Activated B cell treated with CpG ODN at 0.5 μM for 24 hours (primary cell): ENCODE results near the gene SULT4A1. TPM values are rescaled to one million over a fixed set of nuclear protein-coding genes. Genes with fewer than 3 reads are reported as not detected.

Experiments
- ATAC-seq: fragments of 200-7000 bp; cut with Tn5 transposase; one replicate; pipeline ENCODE4 v1.10.0; 2021; ENCODE audit warnings: low read depth, mild to moderate bottlenecking, moderate library complexity
- CTCF ChIA-PET: fragments of 350-600 bp; sonication (Branson Sonifier 250); formaldehyde crosslinking; loops from one replicate; lab custom pipeline; 2021; ENCODE audit warnings: antibody characterized with exemption; lab: Charles Lee
- POLR2A ChIA-PET: fragments of 350-600 bp; sonication (Branson Sonifier 250); formaldehyde crosslinking; loops from one replicate; lab custom pipeline; 2021; ENCODE audit warnings: antibody characterized with exemption; lab: Charles Lee
- DNase-seq: peaks from one replicate; pipeline ENCODE4 v3.0.0; 2022
- H3K27ac Mint-ChIP-seq: one replicate; pipeline ENCODE4 v1.8.0; 2020; ENCODE audit warnings: mixed read lengths
- H3K27me3 Mint-ChIP-seq: one replicate; pipeline ENCODE4 v1.8.0; 2021; ENCODE audit warnings: mixed read lengths
- H3K36me3 Mint-ChIP-seq: one replicate; pipeline ENCODE4 v1.8.0; 2021; ENCODE audit warnings: low read depth, mixed read lengths
- H3K4me1 Mint-ChIP-seq: one replicate; pipeline ENCODE4 v1.8.0; 2021; ENCODE audit warnings: mixed read lengths
- H3K4me3 Mint-ChIP-seq: one replicate; pipeline ENCODE4 v1.8.0; 2020; ENCODE audit warnings: mild to moderate bottlenecking, mixed read lengths
- H3K9me3 Mint-ChIP-seq: one replicate; pipeline ENCODE4 v1.8.0; 2020; ENCODE audit warnings: mixed read lengths
- intact Hi-C: fragments of 100-400 bp; cut with micrococcal nuclease; formaldehyde crosslinking; loops from one replicate; pipeline ENCODE4 v1.15.1; 2024
- total RNA-seq: library from RNA; stranded (reverse); gene quantifications from 2 replicates; pipeline ENCODE4 v1.2.3, GENCODE V29; 2022
- TF ChIP-seq, protein P1 (sequence below): fragments of 200-600 bp; IDR thresholded peaks from one replicate; pipeline ENCODE4 v1.8.0; 2022; ENCODE audit warnings: antibody characterized with exemption, mild to moderate bottlenecking

Gene SULT4A1
- total RNA-seq, 1 donor from 2014 or later, result not detected

DNA sequence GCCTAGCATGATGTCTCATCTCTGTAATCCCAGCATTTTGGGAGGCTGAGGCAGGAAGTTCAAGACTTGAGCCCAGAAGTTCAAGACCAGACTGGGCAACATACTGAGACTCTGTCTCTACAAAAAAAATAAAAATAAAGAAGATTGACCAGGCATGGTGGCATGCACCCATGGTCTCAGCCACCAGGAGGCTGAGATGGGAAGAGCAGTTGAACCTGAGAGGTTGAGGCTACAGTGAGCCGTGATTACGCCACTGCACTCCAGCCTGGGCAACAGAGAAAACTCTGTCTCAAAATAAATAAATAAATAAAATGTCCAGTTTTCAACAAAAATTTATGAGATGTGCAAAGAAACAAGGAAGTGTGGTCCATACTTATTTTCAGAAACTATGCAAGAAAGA is 78.5 kb downstream of the SULT4A1 start:
- ChIA-PET CTCF (no interaction called here), POLR2A (no interaction called here)
- Mint-ChIP-seq H3K4me1 (no peaks in the 10 kb centered on the region), H3K36me3 (no peaks in the 10 kb centered on the region), H3K4me3 (no peak overlapping the region), H3K27ac (no peak overlapping the region), H3K9me3 (no peaks in the 10 kb centered on the region), H3K27me3 (peaks cover 11% of the 10 kb centered on the region)
- DNase-seq (no peak), ATAC-seq (no peak)
- TF ChIP-seq, protein P1, sequence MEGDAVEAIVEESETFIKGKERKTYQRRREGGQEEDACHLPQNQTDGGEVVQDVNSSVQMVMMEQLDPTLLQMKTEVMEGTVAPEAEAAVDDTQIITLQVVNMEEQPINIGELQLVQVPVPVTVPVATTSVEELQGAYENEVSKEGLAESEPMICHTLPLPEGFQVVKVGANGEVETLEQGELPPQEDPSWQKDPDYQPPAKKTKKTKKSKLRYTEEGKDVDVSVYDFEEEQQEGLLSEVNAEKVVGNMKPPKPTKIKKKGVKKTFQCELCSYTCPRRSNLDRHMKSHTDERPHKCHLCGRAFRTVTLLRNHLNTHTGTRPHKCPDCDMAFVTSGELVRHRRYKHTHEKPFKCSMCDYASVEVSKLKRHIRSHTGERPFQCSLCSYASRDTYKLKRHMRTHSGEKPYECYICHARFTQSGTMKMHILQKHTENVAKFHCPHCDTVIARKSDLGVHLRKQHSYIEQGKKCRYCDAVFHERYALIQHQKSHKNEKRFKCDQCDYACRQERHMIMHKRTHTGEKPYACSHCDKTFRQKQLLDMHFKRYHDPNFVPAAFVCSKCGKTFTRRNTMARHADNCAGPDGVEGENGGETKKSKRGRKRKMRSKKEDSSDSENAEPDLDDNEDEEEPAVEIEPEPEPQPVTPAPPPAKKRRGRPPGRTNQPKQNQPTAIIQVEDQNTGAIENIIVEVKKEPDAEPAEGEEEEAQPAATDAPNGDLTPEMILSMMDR, result no peak
- intact Hi-C loops, result no loop called here

DNA sequence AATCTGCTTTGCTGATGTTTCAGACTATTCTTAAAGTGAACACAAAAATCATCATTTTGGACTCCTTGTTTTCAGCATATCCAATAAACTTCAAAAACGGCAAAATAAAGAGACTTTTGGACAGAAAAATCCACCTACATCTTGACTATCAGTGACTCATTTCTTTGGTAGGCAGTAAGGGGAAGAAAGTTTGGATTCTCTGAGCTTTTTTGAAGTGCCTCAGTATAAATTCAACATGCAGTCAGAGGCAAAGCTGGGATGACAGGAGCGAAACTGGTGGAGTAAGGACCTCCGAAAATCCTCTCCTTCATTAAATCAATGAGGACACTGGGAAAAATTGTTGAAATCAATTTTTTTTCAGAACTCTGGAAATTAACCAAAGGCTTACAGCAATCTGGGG is 79.9 kb downstream of the SULT4A1 start:
- ATAC-seq (no peak), DNase-seq (no peak)
- no peak overlapping the region for H3K27ac Mint-ChIP-seq
- H3K27me3 Mint-ChIP-seq, result peaks cover 11% of the 10 kb centered on the region
- no peak overlapping the region for H3K4me3 Mint-ChIP-seq
- intact Hi-C loops, result no loop called here
- TF ChIP-seq, protein P1, result no peak
- no peaks in the 10 kb centered on the region for H3K36me3 Mint-ChIP-seq
- no peaks in the 10 kb centered on the region for H3K9me3 Mint-ChIP-seq
- no peaks in the 10 kb centered on the region for H3K4me1 Mint-ChIP-seq
- CTCF ChIA-PET, result no interaction called here
- POLR2A ChIA-PET, result no interaction called here

DNA sequence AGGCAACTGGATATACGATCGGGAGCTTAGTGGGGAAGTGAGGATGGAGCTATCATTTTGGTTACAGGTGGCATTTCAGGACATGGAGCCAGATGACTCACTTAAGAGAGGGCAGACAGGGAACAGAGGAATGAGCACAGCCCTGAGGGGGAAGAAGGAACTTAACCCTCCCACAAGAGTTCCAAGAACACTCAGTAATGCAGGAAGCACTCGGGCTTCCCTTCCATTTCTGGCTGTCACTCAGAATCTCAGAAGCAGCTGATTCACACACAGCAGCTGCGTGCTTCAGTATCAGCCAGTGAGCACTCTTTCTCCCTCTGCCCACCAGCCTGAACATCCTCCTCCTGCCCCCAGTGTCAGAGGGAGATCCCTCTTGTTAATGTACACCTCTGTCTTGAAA is 85.0 kb downstream of the SULT4A1 start:
- CTCF ChIA-PET, result no interaction called here
- Mint-ChIP-seq H3K27me3 (peaks cover 13% of the 10 kb centered on the region), H3K36me3 (no peaks in the 10 kb centered on the region), H3K4me3 (no peak overlapping the region), H3K27ac (no peak overlapping the region), H3K9me3 (no peaks in the 10 kb centered on the region), H3K4me1 (no peaks in the 10 kb centered on the region)
- intact Hi-C loops, result no loop called here
- POLR2A ChIA-PET, result no interaction called here
- ATAC-seq, result no peak
- TF ChIP-seq, protein P1, result no peak
- no peak for DNase-seq

DNA sequence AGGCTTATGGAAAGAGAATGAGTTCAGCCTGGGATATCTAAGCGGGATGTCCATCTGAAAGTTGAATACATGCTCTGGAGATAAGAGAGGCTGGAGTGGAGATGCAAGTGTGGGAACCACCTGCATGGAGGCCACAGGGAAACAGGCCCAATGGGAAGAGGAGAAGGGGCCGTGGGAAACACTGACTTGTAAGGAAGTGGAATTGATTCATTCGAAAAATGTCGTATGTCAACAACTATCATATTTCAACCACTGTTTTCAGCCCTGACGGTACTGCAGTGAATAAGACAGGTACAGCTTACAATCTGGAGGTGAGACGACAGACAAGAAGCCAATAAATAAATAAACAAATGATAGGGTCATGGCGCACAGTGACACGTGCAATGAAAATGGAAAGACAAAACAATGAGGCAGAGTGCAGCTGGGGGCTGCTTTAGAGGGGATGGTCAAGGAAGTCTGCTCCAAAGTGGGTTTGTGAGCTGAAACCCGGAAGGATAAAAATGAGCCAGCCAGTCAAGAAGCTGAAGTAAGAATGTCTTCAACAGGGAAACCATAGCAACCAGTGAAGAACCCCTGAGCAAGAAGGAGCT is 86.1 kb downstream of the SULT4A1 start:
- H3K4me3 Mint-ChIP-seq, result no peak overlapping the region
- H3K27ac Mint-ChIP-seq, result no peak overlapping the region
- intact Hi-C loops, result no loop called here
- H3K36me3 Mint-ChIP-seq, result no peaks in the 10 kb centered on the region
- POLR2A ChIA-PET, result no interaction called here
- CTCF ChIA-PET, result no interaction called here
- H3K27me3 Mint-ChIP-seq, result peaks cover 13% of the 10 kb centered on the region
- TF ChIP-seq, protein P1, result no peak
- no peaks in the 10 kb centered on the region for H3K4me1 Mint-ChIP-seq
- ATAC-seq, result no peak
- no peaks in the 10 kb centered on the region for H3K9me3 Mint-ChIP-seq
- no peak for DNase-seq

Other genes starting within 250 kb of the SULT4A1 start
- 0.46 TPM in 1 of 2 replicates, not detected in the other for gene EFCAB6, start 50.2 kb downstream of the SULT4A1 start, total RNA-seq
- not detected in 2 replicates for gene PNPLA5, start 29.5 kb upstream of the SULT4A1 start, total RNA-seq
- gene PNPLA3, start 61.3 kb upstream of the SULT4A1 start, total RNA-seq, result 0.33 TPM in 1 of 2 replicates, not detected in the other
- 49.6 and 51.2 TPM in 2 replicates for gene SAMM50, start 92.9 kb upstream of the SULT4A1 start, total RNA-seq
- 53.5 and 53.6 TPM in 2 replicates for gene PARVB, start 161.8 kb upstream of the SULT4A1 start, total RNA-seq